K562 (cell line): ENCODE results near the gene CAPN8. TPM values are rescaled to one million over a fixed set of nuclear protein-coding genes. Genes with fewer than 3 reads are reported as not detected.

Experiments
- ARID3B ChIP-seq: fragments of 250-450 bp; sonication (Bioruptor Pico); IDR thresholded peaks from 2 replicates; pipeline ENCODE4 v1.4.0; 2020; ENCODE audit warnings: borderline replicate concordance
- CBX3 ChIP-seq, 2 experiments: IDR thresholded peaks; 1 replicate in 1 of 2; 2 replicates in 1 of 2; pipeline ENCODE4 v1.6.1; 2012; ENCODE audit warnings: inconsistent platforms in 2 of 2, low read length in 2 of 2, borderline replicate concordance in 1 of 2, control low read depth in 1 of 2
- GMEB1 ChIP-seq: fragments of 250-450 bp; sonication (Bioruptor Pico); IDR thresholded peaks from 2 replicates; pipeline ENCODE4 v1.4.0; 2020; ENCODE audit warnings: mild to moderate bottlenecking
- NONO ChIP-seq, 2 experiments: fragments of 200-400 bp in 1 of 2; fragments of 450-650 bp in 1 of 2; formaldehyde crosslinking in 1 of 2; IDR thresholded peaks; 2 replicates each; pipeline ENCODE4 v1.6.1; 2017; ENCODE audit warnings: low read depth in 2 of 2, mild to moderate bottlenecking in 2 of 2, moderate library complexity in 2 of 2, low read length in 1 of 2
- STAG1 ChIP-seq: sonication (generic); formaldehyde crosslinking; IDR thresholded peaks from 2 replicates; pipeline ENCODE4 v1.5.0; 2020; ENCODE audit warnings: missing genetic modification reagents, borderline replicate concordance
- ZBTB17 ChIP-seq: fragments of 450-650 bp; formaldehyde crosslinking; IDR thresholded peaks from 2 replicates; pipeline ENCODE4 v1.4.0; 2020; ENCODE audit warnings: mild to moderate bottlenecking
- ZNF318 ChIP-seq, 2 experiments: fragments of 450-650 bp; IDR thresholded peaks; 2 replicates each; pipeline ENCODE4 v1.6.1; 2016; ENCODE audit warnings: mild to moderate bottlenecking in 2 of 2, borderline replicate concordance in 1 of 2, low read depth in 1 of 2, moderate library complexity in 1 of 2
- polyA plus RNA-seq, 8 experiments: library from polyadenylated mRNA; depleted of rRNA in 4 of 8; stranded (reverse) in 5 of 8; unstranded in 3 of 8; fragments of >200 nt; fragmentation: Nextera tagmentation in 2 of 8; fragmentation: Illumina TruSeq in 1 of 8; extraction: Ambion mirVana in 2 of 8; extraction: Trizol in 1 of 8; gene quantifications; 2 replicates each; pipeline versions ENCODE4 v1.2.1 to v1.2.3, GENCODE V29; 2011 to 2014; ENCODE audit warnings: inconsistent platforms in 1 of 8, missing spikeins in 1 of 8
- total RNA-seq, 7 experiments: library from RNA; depleted of rRNA in 6 of 7; stranded (reverse); fragments of >200 nt in 6 of 7; fragmentation: Illumina TruSeq in 2 of 7; extraction: Trizol in 2 of 7; gene quantifications; 2 replicates each; pipeline versions ENCODE4 v1.2.1 to v1.2.3, GENCODE V29; 2011 to 2021; ENCODE audit warnings: low replicate concordance in 1 of 7
- TF ChIP-seq, protein P1 (sequence below): sonication (generic); formaldehyde crosslinking; IDR thresholded peaks from 2 replicates; pipeline ENCODE4 v1.8.0; 2022; ENCODE audit warnings: missing genetic modification reagents, mild to moderate bottlenecking, borderline replicate concordance

The CAPN8 gene
- total and polyA plus RNA-seq, 9 of the 15 experiments (the other 6 are each of a cell fraction or from before 2014, with no cell fraction given): 0.06 TPM; not detected in 8

GRCh38 chr1:223712194-223712849 is 46.8 kb upstream of the CAPN8 start, which contains the start of gene CAPN2 (continued):
- TF ChIP-seq ZNF318 (IDR thresholded peaks at IDR 0.05; ENCODE audit: borderline replicate concordance in 1 of 2, low read depth in 1 of 2) (no peak), GMEB1 (no peak), CBX3 (IDR thresholded peaks at IDR 0.05; ENCODE audit: borderline replicate concordance in 1 of 2, low read length in 2 of 2) (no peak), NONO (IDR thresholded peaks at IDR 0.05; ENCODE audit: low read depth in 2 of 2, low read length in 1 of 2) (peak; percentile 89 to 94), STAG1 (CRISPR knock-in tag) (peak; percentile 33; the same call in 1 of the 2 replicates), ZBTB17 (peak; percentile 99), ARID3B (CRISPR knock-in tag) (no peak)
- TF ChIP-seq, protein P1, sequence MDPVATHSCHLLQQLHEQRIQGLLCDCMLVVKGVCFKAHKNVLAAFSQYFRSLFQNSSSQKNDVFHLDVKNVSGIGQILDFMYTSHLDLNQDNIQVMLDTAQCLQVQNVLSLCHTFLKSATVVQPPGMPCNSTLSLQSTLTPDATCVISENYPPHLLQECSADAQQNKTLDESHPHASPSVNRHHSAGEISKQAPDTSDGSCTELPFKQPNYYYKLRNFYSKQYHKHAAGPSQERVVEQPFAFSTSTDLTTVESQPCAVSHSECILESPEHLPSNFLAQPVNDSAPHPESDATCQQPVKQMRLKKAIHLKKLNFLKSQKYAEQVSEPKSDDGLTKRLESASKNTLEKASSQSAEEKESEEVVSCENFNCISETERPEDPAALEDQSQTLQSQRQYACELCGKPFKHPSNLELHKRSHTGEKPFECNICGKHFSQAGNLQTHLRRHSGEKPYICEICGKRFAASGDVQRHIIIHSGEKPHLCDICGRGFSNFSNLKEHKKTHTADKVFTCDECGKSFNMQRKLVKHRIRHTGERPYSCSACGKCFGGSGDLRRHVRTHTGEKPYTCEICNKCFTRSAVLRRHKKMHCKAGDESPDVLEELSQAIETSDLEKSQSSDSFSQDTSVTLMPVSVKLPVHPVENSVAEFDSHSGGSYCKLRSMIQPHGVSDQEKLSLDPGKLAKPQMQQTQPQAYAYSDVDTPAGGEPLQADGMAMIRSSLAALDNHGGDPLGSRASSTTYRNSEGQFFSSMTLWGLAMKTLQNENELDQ (CRISPR knock-in tag): no peak
